NT2/D1 (cell line): ENCODE measurements around the gene DGAT2L6.

ENCODE experiments used
- SUZ12 ChIP-seq: IDR thresholded peaks from 2 replicates; pipeline ENCODE4 v1.6.1; 2011; ENCODE audit not compliant: insufficient read length, insufficient read depth; ENCODE audit errors: extremely low read depth
- YY1 ChIP-seq: IDR thresholded peaks from 2 replicates; pipeline ENCODE4 v1.6.1; 2011; ENCODE audit not compliant: insufficient read length, insufficient read depth
- ZNF274 ChIP-seq: IDR thresholded peaks from 2 replicates; pipeline ENCODE4 v1.6.1; 2011; ENCODE audit warnings: mild to moderate bottlenecking, low read depth, low read length

- no peak for TF ChIP-seq SUZ12
- no peak for TF ChIP-seq ZNF274
- TF ChIP-seq YY1: no peak
These were observed 48.8 kb downstream of the DGAT2L6 start for GRCh38 chrX:70226048-70226447.
